ENCODE data around the gene DSN1. TPM values are rescaled to one million over a fixed set of nuclear protein-coding genes. Genes with fewer than 3 reads are reported as not detected.

Gene DSN1
- total and polyA plus RNA-seq, 2 donors (not counting 3 experiments of a cell fraction or from before 2014, with no cell fraction given): 11.0 to 25.0 TPM

DNA sequence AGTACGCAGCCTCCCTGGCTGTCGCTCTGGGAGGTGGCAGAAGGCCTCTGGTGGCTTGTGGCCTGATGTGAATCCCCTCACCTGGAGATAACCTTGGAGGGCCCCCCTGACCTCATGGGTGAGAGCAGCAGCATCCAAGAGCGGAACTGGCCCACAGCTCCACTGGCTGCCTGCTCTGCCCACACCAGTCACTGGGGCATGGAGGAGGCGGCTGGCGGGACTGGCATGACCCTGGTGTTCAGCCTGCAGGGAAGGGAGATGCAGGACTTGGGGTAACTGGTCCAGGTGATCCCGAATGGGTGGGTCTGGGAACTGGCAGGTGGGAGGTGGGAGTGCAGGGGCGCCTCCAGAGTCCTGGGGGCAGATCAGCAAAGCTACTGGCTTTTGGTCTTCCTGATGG, 10.6 kb upstream of the DSN1 start:
- TF ChIP-seq, protein P1, sequence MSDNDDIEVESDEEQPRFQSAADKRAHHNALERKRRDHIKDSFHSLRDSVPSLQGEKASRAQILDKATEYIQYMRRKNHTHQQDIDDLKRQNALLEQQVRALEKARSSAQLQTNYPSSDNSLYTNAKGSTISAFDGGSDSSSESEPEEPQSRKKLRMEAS (IDR thresholded peaks at IDR 0.05; ENCODE audit: insufficient read depth, insufficient read length): no peak
- TF ChIP-seq POLR2AphosphoS5 (IDR thresholded peaks at IDR 0.05; ENCODE audit: insufficient read depth, low read depth, low read length) (no peak), MYC (IDR thresholded peaks at IDR 0.05; ENCODE audit: low read depth, low read length) (no peak), POLR2A (IDR thresholded peaks at IDR 0.05; ENCODE audit: low read depth, low read length) (no peak), GATA2 (IDR thresholded peaks at IDR 0.05; ENCODE audit: insufficient read depth, insufficient read length, low read depth, low read length) (no peak), EZH2 (IDR thresholded peaks at IDR 0.05; ENCODE audit: borderline replicate concordance, low read depth, low read length, severe bottlenecking) (no peak), JUN (IDR thresholded peaks at IDR 0.05; ENCODE audit: borderline replicate concordance, insufficient read depth, insufficient read length, low read depth) (no peak), FOS (IDR thresholded peaks at IDR 0.05; ENCODE audit: borderline replicate concordance, insufficient read depth, low read length) (no peak)
- TF ChIP-seq, protein P2, sequence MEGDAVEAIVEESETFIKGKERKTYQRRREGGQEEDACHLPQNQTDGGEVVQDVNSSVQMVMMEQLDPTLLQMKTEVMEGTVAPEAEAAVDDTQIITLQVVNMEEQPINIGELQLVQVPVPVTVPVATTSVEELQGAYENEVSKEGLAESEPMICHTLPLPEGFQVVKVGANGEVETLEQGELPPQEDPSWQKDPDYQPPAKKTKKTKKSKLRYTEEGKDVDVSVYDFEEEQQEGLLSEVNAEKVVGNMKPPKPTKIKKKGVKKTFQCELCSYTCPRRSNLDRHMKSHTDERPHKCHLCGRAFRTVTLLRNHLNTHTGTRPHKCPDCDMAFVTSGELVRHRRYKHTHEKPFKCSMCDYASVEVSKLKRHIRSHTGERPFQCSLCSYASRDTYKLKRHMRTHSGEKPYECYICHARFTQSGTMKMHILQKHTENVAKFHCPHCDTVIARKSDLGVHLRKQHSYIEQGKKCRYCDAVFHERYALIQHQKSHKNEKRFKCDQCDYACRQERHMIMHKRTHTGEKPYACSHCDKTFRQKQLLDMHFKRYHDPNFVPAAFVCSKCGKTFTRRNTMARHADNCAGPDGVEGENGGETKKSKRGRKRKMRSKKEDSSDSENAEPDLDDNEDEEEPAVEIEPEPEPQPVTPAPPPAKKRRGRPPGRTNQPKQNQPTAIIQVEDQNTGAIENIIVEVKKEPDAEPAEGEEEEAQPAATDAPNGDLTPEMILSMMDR (IDR thresholded peaks at IDR 0.05; ENCODE audit: extremely low read depth in 1 of 2, insufficient read depth in 1 of 2, low read depth in 1 of 2, low read length in 2 of 2): no peak
- DNase-seq (ENCODE audit: low read depth, low spot score): no peak
- intact Hi-C loops (cut with micrococcal nuclease) (no loop called here), dilution Hi-C loops (cut with MboI; ENCODE audit: extremely low pct_ligation_motif_present, low sequenced_read_pairs) (no loop called here)
- Histone ChIP-seq H3K9me1 (replicated peaks; ENCODE audit: control insufficient read depth, extremely low read depth, insufficient read depth, low read length) (no peaks in the 10 kb centered on the region), H4K20me1 (replicated peaks; ENCODE audit: control insufficient read depth, extremely low read depth, insufficient read depth, low read length) (no peaks in the 10 kb centered on the region), H3K9ac (replicated peaks; ENCODE audit: extremely low read depth, insufficient read depth, low read length) (no peak overlapping the region), H2AFZ (ENCODE audit: low read depth, low read length) (no peak overlapping the region), H3K4me2 (ENCODE audit: insufficient read depth, low read length) (no peak overlapping the region), H3K27me3 (ENCODE audit: control insufficient read depth in 2 of 2, insufficient read depth in 2 of 2, low read length in 2 of 2) (no peaks in the 10 kb centered on the region), H3K36me3 (ENCODE audit: control insufficient read depth in 2 of 2, extremely low read depth in 1 of 2, insufficient read depth in 2 of 2, low read length in 2 of 2) (peaks cover 6 to 27% of the 10 kb centered on the region in 2 experiments), H3K79me2 (ENCODE audit: control insufficient read depth, insufficient read depth, low read length) (no peaks in the 10 kb centered on the region), H3K4me3 (replicated peaks in 1 of 3; ENCODE audit: insufficient read depth in 1 of 3, low read depth in 1 of 3, low read length in 3 of 3) (no peak overlapping the region), H3K27ac (ENCODE audit: insufficient read depth, low read depth, low read length) (no peak overlapping the region), H3K9me3 (replicated peaks; ENCODE audit: control insufficient read depth, insufficient read depth, low read length) (no peaks in the 10 kb centered on the region), H3K4me1 (ENCODE audit: control insufficient read depth, extremely low read depth, insufficient read depth, low read length) (no peaks in the 10 kb centered on the region)
- FAIRE-seq: no peak
- no TSS peak for BruUV-seq (replicated peaks)
- CTCF ChIA-PET: interaction anchor here (0.6 to 1.4 kb wide), 2 partner anchors 24 to 173 kb away, joined by 4 read pairs; no protein-coding TSS in a partner anchor
- POLR2A ChIA-PET: no interaction called here
